Tibial nerve (tissue), 4 donors: ENCODE data around the gene PORCN. TPM values are rescaled to one million over a fixed set of nuclear protein-coding genes. Genes with fewer than 3 reads are reported as not detected.

Experiments used
- DNase-seq, 2 donors: peaks; one replicate each; pipeline ENCODE4 v3.0.0-alpha.2; 2019; ENCODE audit warnings: low spot score in 2 of 2
- H3K27ac ChIP-seq, 4 donors: fragments of 200-600 bp; sonication (generic) in 3 of 4; one replicate each; pipeline ENCODE4 v1.5.1; 2017 to 2019; ENCODE audit warnings: mild to moderate bottlenecking in 1 of 4
- H3K27me3 ChIP-seq, 2 donors: fragments of 200-600 bp; sonication (generic) in 1 of 2; one replicate each; pipeline versions ENCODE4 v1.5.1 to v1.6.0; 2017 to 2019
- H3K36me3 ChIP-seq, 3 donors: fragments of 200-600 bp; sonication (generic); one replicate each; pipeline ENCODE4 v1.5.1; 2018 to 2019
- H3K4me1 ChIP-seq, 4 donors: fragments of 200-600 bp; sonication (generic) in 3 of 4; one replicate each; pipeline ENCODE4 v1.5.1; 2017 to 2019
- H3K4me3 ChIP-seq, 4 donors: fragments of 200-600 bp; sonication (generic) in 3 of 4; one replicate each; pipeline ENCODE4 v1.5.1; 2017 to 2019; ENCODE audit warnings: mild to moderate bottlenecking in 1 of 4, moderate library complexity in 1 of 4
- H3K9me3 ChIP-seq, 4 donors: fragments of 200-600 bp; sonication (generic) in 3 of 4; one replicate each; pipeline ENCODE4 v1.5.1; 2017 to 2019
- EP300 ChIP-seq, 2 donors: sonication (generic); formaldehyde crosslinking; IDR thresholded peaks; one replicate each; pipeline ENCODE4 v1.6.1; 2017; ENCODE audit warnings: antibody characterized with exemption in 2 of 2, mild to moderate bottlenecking in 1 of 2
- POLR2A ChIP-seq, 2 donors: fragments of 450-650 bp; IDR thresholded peaks; one replicate each; pipeline ENCODE4 v1.6.1; 2017; ENCODE audit warnings: antibody characterized with exemption in 2 of 2, mild to moderate bottlenecking in 2 of 2, moderate library complexity in 2 of 2
- WGBS, 2 donors: methylation state at CpG; one replicate each; pipeline ENCODE4 v1.1.5; 2018; 5-methylcytosine and 5-hydroxymethylcytosine counted together
- total RNA-seq, 4 donors: library from RNA; depleted of rRNA; stranded (reverse); fragments of >200 nt; gene quantifications; one replicate each; pipeline ENCODE4 v1.1.0, GENCODE V29; 2016
- TF ChIP-seq, protein P1 (sequence below), 5 experiments: fragments of 200-600 bp in 3 of 5; fragments of 450-650 bp in 2 of 5; sonication (generic) in 3 of 5; IDR thresholded peaks; one replicate each; pipeline ENCODE4 v1.5.1; 2016 to 2019; ENCODE audit warnings: antibody characterized with exemption in 5 of 5, mild to moderate bottlenecking in 3 of 5, moderate library complexity in 2 of 5

PORCN gene
- total RNA-seq, 4 donors from 2014 or later, result 8.8 to 19.8 (median 16.1) TPM

DNA sequence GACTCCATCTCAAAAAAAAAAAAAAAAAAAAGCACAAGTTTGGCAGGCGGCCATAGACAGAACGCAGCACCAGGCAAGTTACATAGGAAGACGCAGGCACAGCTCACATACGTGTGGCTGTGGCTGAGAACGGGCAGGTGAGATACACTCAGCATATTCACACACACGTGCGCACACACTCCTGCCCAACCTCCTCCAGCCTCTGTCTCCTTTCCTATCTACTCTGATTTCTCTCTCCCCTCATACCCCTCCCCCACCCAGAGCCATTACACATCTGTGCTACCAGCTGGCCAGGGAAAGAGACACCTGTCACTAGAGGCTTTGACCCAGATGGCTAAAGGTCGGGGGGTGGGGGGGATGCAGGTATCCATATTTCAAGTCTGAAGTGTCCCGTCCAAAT, 36.6 kb upstream of the PORCN start:
- H3K4me1 ChIP-seq, result peaks cover 0 to 34% (median 0%) of the 10 kb centered on the region in 4 donors
- H3K27me3 ChIP-seq, result no peaks in the 10 kb centered on the region
- WGBS, 2 donors, result 76 to 79% methylated on average over 9 of the region's 9 CpGs
- TF ChIP-seq EP300 (IDR thresholded peaks at IDR 0.05) (no peak), POLR2A (IDR thresholded peaks at IDR 0.05) (no peak)
- TF ChIP-seq, protein P1, sequence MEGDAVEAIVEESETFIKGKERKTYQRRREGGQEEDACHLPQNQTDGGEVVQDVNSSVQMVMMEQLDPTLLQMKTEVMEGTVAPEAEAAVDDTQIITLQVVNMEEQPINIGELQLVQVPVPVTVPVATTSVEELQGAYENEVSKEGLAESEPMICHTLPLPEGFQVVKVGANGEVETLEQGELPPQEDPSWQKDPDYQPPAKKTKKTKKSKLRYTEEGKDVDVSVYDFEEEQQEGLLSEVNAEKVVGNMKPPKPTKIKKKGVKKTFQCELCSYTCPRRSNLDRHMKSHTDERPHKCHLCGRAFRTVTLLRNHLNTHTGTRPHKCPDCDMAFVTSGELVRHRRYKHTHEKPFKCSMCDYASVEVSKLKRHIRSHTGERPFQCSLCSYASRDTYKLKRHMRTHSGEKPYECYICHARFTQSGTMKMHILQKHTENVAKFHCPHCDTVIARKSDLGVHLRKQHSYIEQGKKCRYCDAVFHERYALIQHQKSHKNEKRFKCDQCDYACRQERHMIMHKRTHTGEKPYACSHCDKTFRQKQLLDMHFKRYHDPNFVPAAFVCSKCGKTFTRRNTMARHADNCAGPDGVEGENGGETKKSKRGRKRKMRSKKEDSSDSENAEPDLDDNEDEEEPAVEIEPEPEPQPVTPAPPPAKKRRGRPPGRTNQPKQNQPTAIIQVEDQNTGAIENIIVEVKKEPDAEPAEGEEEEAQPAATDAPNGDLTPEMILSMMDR (IDR thresholded peaks at IDR 0.05), result no peak
- no peak for DNase-seq
- H3K27ac ChIP-seq, result no peak overlapping the region
- H3K9me3 ChIP-seq, result no peaks in the 10 kb centered on the region
- no peak overlapping the region for H3K4me3 ChIP-seq
- no peaks in the 10 kb centered on the region for H3K36me3 ChIP-seq

DNA sequence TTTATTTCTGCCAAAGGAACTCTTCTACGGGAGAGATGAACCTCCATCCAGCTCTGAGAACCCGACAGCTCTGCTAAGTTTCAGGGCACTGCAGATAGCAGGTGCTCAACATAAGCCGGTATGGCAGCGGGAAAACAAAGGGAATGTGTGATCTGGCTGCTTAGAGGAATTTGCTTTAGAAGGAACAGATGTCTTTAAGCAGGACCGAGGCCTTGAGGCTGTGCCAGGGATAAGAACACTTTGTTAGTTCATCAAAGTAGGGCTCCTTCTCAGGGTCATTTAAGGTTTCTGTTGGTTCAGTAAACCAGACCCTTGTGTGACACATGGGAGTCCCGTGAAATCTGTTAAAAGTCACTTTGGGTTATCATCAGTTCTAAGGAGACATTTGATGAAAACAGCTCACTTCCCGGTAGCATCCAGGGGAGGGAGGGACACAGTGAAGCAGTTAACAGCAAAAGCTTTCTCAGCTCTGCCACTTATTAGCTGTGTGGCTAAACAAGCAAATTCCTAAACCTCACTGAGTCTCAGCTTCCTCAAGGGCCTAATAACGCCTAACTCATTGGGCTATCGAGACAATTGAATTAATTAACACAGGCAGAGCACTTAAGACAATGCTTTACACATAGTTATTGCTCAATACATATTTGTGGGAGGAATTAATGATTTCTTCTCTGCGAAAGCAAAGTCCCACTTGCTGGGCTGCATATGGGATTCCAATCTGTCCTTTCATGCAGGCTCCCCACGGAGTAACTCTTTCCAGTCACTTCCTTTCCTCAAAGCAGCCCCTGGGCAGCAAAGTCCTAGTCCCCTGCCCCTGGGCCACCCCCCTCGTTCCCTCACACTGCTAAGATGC, 35.7 kb upstream of the PORCN start:
- H3K9me3 ChIP-seq, result no peaks in the 10 kb centered on the region
- TF ChIP-seq POLR2A (IDR thresholded peaks at IDR 0.05) (no peak), EP300 (IDR thresholded peaks at IDR 0.05) (no peak)
- TF ChIP-seq, protein P1 (IDR thresholded peaks at IDR 0.05), result no peak
- H3K27ac ChIP-seq, result peak overlapping the region in 2 of 4 donors; percentile 67 to 69
- H3K27me3 ChIP-seq, result no peaks in the 10 kb centered on the region
- no peaks in the 10 kb centered on the region for H3K36me3 ChIP-seq
- no peak for DNase-seq
- peaks cover 0 to 33% (median 0%) of the 10 kb centered on the region in 4 donors for H3K4me1 ChIP-seq
- 40 to 50% methylated on average over 11 to 12 of the region's 12 CpGs for WGBS, 2 donors
- H3K4me3 ChIP-seq, result no peak overlapping the region

DNA sequence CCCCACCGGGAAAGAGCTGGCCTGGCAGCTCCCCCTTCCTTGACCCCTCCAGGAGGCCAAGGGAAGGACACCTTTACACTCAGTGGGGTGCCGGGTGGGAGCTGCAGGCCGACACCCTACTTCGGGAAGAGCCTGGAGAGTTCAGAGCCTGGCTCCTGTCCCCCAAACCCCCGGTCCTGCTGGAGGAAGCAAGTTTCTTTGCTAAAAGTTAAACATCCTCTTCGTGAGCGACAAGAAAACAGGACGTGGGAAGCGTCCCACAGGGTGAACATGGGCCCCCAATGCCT, 35.1 kb upstream of the PORCN start:
- Histone ChIP-seq H3K4me3 (no peak overlapping the region), H3K9me3 (no peaks in the 10 kb centered on the region), H3K4me1 (peaks cover 0 to 27% (median 0%) of the 10 kb centered on the region in 4 donors), H3K27me3 (no peaks in the 10 kb centered on the region), H3K36me3 (peaks cover 0 to 5% (median 0%) of the 10 kb centered on the region in 3 donors), H3K27ac (peak overlapping the region in 2 of 4 donors; percentile 55 to 67)
- TF ChIP-seq POLR2A (IDR thresholded peaks at IDR 0.05), result no peak
- no peak for TF ChIP-seq EP300 (IDR thresholded peaks at IDR 0.05)
- DNase-seq, result no peak
- 53 to 62% methylated on average over 8 to 9 of the region's 9 CpGs for WGBS, 2 donors

DNA sequence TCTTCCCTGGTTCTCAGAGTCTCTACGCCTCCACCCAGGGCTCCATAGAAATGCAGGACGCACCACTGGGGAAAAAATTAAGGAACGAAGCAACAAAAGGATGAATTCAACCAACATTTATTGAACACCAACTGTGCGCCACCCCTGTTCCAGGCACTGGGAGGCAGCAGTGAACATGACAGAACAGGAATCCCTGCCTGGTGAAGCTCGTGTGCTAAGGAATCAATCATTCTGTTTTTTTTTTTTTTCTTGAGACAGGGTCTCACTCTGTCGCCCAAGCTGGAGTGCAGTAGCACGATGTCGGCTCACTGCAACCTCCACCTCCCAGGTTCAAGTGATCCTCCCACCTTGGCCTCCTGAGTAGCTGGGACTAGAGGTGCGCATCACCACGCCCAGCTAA, 34.7 kb upstream of the PORCN start:
- Histone ChIP-seq H3K27me3 (no peaks in the 10 kb centered on the region), H3K27ac (peak overlapping the region in 1 of 4 donors; percentile 67), H3K4me3 (no peak overlapping the region), H3K36me3 (peaks cover 0 to 10% (median 0%) of the 10 kb centered on the region in 3 donors), H3K4me1 (peaks cover 0 to 24% (median 0%) of the 10 kb centered on the region in 4 donors), H3K9me3 (no peaks in the 10 kb centered on the region)
- TF ChIP-seq, protein P1 (IDR thresholded peaks at IDR 0.05), result no peak
- TF ChIP-seq POLR2A (IDR thresholded peaks at IDR 0.05) (no peak), EP300 (IDR thresholded peaks at IDR 0.05) (no peak)
- DNase-seq, result no peak
- WGBS, 2 donors, result 61 to 68% methylated on average over 6 to 10 of the region's 10 CpGs

DNA sequence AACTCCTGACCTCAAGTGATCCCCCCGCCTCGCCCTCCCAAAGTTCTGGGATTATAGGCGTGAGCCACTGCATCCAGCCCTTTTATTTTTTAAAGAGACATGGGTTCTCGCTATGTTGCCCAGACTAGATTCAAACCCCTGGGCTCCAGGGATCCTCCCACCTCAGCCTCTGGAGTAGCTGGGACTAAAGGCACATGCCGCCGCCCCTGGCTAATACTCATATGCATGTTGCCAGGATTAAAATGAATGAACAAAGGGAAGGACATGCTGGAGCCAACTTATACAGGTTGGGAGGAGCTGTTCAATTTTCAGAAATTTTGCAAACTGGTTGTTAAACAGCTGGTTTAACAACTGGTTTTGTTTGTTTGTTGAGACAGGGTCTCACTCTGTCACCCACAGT, 34.2 kb upstream of the PORCN start:
- no peaks in the 10 kb centered on the region for H3K27me3 ChIP-seq
- 55 to 81% methylated on average over 6 of the region's 6 CpGs for whole genome bisulfite sequencing, 2 donors
- H3K4me1 ChIP-seq, result peaks cover 0 to 24% (median 0%) of the 10 kb centered on the region in 4 donors
- no peaks in the 10 kb centered on the region for H3K9me3 ChIP-seq
- no peak overlapping the region for H3K4me3 ChIP-seq
- TF ChIP-seq POLR2A (IDR thresholded peaks at IDR 0.05) (no peak), EP300 (IDR thresholded peaks at IDR 0.05) (no peak)
- TF ChIP-seq, protein P1 (IDR thresholded peaks at IDR 0.05), result no peak
- peaks cover 0 to 15% (median 0%) of the 10 kb centered on the region in 3 donors for H3K36me3 ChIP-seq
- no peak overlapping the region for H3K27ac ChIP-seq
- no peak for DNase-seq
